Skin epidermis (tissue), 12 donors: ENCODE data around the gene ATP13A3.

Experiments used
- H3K27ac ChIP-seq, 21 experiments: fragments of 200-600 bp; sonication (generic) in 11 of 21; one replicate each; pipeline ENCODE4 v1.5.0; 2020; ENCODE audit warnings: mild to moderate bottlenecking in 3 of 21, inconsistent platforms in 2 of 21, moderate library complexity in 2 of 21
- H3K4me3 ChIP-seq, 7 experiments: fragments of 200-600 bp; sonication (generic) in 2 of 7; one replicate each; pipeline ENCODE4 v1.5.0; 2020; ENCODE audit warnings: inconsistent platforms in 2 of 7, mild to moderate bottlenecking in 2 of 7, moderate library complexity in 1 of 7

The ATP13A3 gene

DNA sequence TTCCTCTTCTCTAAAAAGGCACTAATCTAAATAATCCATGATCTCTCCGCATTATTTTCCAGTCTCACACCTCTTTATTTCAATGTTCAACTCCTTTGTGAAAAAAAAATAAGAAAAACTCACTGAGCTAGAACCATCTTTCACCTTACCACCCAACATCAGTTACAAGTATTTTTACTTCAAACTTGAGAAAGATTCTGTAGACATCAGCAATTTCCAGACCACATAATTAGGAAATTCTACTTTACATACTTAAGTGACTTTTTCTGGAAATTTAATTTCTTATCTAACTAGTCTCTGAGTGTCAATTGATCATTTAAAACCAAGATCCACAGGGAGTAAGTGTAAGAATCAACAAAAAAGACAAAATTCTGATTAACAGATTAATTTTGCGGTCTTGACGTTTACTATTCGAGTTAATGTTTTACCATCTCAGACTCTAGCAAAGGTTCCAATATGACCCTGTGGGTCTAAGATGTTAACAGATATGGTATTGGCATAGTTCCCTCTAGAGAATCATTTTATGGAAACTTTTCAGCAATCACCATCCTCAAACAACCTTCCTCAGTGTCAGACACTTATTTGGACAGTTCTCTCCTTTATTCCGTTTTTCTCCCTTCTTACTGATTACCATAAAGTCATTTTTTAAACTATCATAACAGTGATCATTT is 5.1 kb downstream of the ATP13A3 start:
- Histone ChIP-seq H3K27ac (peak overlapping the region in 1 of 21 experiments; percentile 16), H3K4me3 (no peak overlapping the region)

DNA sequence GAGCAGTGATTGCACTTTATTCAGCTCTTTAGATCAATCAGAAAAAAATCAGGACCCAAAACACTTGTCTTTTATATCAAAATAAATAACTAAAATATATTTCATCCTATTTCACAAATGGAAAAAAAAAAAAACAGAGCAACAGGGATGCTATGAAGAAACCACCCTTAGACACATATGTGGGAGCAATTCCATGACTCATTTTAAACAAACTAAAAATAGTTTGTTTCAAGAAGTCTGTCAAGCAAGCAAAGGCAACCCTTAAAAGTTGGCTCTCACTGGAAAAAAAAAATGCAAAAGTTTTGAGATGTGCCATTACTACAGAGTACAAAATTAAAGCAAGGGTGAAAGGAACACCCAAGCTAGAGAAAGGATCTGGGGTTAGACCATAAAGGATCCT is 5.7 kb downstream of the ATP13A3 start:
- no peak overlapping the region for H3K4me3 ChIP-seq
- peak overlapping the region in 1 of 21 experiments; percentile 16 for H3K27ac ChIP-seq

DNA sequence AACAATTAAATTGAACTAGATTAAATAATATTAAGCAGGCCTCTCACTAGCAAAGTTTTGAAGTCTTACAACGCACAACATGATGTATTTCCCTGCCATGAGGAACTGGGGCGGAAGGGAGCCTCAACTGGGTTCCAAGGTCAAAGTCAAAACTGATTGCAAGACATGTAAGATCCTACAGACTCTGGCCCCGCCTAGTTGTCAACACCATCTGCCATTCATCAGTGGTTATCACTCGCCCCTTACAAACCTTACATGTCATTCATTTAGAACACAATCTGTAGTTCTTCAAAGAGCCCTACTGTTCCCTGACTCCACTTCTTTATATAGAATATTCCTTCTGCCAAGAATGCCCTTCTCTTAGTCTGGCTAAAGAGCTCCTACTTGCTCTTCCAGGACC is 10.0 kb downstream of the ATP13A3 start:
- H3K4me3 ChIP-seq = no peak overlapping the region
- no peak overlapping the region for H3K27ac ChIP-seq

DNA sequence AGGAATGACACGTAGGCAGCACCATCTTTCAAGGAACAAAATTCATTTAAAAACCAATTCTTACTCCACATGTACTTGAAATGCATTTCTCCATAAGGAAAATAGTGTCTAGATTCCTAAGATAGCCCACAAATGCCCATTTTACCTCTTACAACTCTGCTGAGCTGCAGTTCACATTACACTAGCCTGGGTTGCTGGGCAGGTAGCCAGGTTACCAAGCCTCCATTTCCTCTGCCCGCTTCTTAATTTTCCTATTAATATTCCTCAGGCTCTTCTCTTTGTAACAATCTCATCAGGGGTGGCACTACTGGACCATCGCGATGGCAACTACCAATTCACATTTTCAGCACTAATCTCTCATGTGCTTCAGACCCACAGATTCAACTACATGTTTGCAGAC is 10.8 kb downstream of the ATP13A3 start:
- Histone ChIP-seq H3K27ac (no peak overlapping the region), H3K4me3 (no peak overlapping the region)

DNA sequence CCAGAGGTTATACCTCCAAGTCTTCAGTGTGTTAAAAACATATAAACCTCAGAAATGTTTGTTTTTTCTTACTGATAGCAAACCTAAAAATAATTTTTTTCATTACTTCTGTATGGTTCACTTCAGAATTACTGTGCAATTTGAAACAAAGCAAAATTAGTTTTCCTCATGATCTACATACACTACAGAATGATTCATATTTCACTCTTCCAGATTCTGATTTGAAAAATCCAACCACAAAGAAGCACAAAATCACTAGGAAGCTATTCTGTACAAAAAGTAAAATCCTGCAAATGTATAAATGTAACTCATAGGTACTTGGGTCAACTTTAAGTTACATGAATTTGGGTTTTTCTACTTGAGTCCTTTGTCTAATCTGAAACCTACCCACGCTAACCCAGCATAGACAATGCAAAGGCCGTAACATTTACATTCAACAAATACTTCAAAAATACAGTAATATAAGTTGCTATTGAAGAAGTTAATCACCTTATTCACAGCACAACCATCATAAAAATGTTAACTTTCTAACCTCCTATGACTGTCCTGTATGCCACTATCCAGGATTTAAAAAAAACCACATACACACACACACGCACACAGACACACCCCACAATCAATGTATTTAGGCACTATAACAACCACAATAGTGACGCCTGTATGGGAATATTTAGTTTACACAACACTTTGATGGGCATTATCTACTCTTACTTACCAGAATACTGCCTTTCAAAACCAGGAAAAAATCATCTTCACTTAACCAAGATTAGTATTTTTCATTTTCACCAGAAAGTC is 11.5 kb downstream of the ATP13A3 start:
- Histone ChIP-seq H3K27ac (peak overlapping the region in 1 of 21 experiments; percentile 23), H3K4me3 (no peak overlapping the region)

DNA sequence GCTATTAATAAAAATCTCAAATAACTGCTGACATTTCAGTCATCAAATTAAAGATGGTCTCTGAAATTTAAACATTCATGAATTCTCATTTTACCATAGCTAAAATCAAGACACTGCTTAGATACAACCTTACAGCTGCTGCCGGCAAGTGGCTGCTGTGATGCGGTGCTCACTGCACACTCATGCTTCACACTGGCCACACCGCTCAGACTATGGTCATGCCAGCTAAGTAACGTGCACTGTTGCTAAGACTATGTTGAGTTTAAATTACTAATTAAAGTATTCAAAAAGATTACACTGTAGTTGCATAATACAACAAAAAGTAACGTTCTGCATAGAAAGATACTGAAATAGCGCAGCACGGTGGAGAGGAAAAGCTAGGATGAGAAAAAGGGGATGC is 12.1 kb downstream of the ATP13A3 start:
- Histone ChIP-seq H3K4me3 (no peak overlapping the region), H3K27ac (peak overlapping the region in 1 of 21 experiments; percentile 23)

DNA sequence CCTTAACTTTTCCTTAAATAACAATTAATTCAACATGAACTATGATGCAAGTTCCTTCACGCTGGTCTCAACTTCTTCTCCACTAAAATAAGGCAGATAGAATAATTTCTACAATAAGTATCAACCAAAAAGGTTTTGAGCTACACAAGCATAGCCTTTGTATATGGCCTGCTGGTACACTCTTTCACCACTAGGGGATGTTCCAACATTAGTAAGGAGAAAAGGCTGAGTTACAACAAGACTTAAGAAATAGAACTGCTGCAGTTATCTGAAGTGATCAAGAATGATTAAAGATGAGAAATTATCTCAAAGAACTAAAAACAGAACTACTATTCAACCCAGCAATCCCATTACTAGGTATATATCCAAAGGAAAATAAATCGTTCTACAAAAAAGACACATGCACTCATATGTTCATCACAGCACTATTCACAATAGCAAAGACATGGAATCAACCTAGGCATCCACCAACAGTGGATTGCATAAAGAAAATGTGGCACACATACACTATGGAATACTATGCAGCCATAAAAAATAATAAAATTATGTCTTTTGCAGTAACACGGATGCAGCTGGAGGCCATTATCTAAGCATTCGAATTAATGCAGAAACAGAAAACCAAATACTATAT is 14.4 kb downstream of the ATP13A3 start:
- Histone ChIP-seq H3K27ac (no peak overlapping the region), H3K4me3 (no peak overlapping the region)

DNA sequence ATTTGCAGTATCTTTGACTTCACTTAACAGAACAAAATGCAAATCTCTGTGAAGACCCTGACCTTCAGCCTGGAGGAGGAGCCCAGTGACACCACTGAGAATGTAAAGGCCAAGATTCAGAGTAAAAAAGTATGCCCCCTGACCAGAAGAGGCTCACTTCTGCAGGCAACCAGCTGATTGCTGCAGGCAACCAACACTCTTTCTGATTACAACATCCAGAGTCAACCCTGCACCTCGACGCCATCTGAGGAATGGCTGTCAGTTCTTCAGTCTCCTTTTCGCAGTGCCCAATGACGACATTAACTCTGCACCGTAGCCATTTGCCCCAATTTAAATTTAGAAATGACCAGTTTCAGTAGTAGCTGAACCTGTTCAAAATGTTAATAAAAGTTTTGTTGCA is 14.9 kb downstream of the ATP13A3 start:
- Histone ChIP-seq H3K4me3 (no peak overlapping the region), H3K27ac (no peak overlapping the region)

DNA sequence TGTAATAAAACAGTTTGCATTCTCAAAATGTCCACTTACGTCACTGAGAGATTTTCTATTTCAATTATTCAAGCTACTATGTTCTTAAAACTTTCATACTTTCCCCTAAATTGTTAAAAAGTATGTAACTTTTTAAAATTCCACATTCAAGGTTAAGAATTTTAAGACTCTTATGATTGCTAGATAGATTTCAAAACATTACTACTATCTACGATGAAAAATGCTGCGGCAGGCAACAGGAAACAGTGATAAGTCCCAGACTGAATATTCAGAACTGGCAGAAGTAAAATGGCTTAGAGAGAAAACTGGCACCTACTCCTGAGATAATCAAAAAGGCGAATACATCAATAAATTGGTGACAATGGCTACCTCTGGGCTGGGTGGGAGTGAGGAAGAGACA is 16.2 kb downstream of the ATP13A3 start:
- no peak overlapping the region for H3K4me3 ChIP-seq
- no peak overlapping the region for H3K27ac ChIP-seq

DNA sequence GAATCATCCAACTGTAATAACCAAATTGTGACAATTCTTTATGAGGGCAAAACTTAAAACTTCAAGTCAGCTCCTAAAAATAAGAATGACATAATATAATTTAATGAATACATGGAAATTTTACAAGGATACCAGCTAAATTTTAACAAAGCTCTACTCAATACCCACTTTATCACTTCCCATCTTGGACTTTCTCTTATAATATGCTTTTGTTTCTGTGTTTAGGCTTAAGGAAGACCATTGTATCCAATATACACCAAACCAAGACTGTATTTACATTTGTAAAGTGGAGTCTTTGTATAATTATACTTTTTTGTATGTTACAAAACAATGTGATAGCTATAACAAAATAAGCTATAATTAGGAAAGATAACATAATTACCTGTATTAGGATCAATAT is 16.8 kb downstream of the ATP13A3 start:
- Histone ChIP-seq H3K27ac (no peak overlapping the region), H3K4me3 (no peak overlapping the region)

DNA sequence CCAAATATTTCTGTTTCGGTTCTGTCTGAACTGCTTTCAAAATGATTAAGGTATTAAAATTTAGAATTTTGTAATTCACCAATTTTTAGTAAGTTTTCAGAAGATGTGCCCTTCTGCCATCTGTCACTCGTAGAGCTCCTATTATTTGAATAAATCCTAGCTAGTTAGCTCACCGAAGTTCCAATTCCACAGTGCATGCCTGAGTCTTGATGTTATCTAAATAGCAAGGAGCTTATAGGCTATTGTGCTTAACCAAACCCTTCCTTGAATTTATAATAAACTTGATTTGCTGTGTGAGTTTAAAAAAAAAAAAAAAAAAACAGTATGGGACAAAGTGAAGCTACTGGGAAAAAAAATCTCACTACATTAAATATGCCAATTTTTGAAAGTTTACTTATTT is 18.7 kb downstream of the ATP13A3 start:
- Histone ChIP-seq H3K4me3 (no peak overlapping the region), H3K27ac (no peak overlapping the region)

DNA sequence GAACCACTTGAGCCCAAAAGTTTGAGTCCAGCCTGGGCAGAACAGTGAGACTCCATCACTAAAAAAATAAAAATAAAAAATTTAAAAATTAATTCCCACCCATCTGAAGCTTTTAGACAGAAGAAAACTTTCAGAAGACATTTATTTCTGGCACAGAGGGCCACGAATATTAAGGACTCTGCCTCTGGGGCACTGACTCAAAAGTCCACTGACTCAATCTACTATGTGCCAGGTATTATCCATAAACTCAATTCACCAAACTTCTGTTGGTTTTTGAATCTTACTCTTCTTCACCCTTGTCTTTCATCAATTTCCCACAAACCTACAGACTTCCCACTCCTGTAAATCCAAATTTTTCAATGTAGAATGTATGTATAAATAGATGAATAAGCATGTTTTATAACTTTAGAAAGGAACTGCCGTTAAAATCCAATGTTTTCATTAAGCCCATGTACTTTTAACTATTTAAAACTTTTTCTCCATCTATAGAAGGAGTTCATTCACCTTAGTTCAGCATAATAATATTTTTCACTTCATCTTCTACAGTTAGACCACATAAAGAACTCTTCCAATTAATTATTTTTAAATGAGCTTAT is 19.9 kb downstream of the ATP13A3 start:
- H3K4me3 ChIP-seq = no peak overlapping the region
- H3K27ac ChIP-seq = no peak overlapping the region

DNA sequence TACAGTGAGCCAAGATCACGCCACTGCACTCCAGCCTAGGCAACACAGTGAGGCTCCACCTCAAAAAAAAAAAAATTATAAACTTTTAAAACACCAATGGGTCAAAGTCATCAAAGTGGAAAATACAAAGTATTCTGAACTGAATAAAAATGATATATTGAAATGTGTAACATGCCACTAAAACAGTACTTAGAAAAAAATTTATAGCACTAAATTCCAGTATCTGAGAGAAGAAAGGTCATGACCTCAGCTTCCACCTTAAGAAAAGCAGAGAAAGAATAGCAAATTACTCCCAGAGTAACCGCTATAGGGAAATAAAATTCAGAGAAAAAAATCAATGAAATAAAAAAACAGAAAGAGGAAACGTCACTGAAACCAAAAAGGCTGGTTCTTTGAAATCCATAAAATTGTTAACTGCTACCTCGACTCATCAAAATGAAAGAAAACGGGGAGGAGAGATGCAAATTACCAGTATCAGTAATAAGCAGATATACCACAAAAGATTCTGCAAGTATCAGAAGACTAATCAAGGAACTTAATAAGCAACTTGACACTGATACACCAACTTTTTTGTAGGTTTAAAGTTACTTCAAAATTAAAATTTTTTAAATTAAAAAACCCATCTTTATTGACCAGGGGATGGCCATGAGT is 20.8 kb downstream of the ATP13A3 start:
- Histone ChIP-seq H3K4me3 (no peak overlapping the region), H3K27ac (no peak overlapping the region)

DNA sequence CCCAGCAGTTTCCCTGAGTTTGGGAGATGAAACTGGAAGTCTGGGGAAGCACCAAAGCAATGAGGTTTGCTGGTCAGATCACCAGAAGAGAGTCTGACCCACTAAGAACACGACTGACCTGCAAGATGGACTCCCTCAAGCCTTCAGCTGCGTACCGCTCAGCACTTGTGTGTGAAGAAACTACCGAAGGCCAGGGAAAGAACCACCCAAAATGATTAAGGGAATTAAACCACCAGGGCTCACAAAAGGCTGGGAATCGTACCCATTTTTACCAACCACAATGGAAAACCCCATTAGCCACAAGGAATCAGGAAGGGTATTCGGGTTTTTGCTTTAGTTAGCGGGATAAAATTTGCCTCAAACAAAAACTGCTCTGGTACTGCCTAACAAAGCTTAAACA is 21.6 kb downstream of the ATP13A3 start:
- no peak overlapping the region for H3K4me3 ChIP-seq
- H3K27ac ChIP-seq = no peak overlapping the region

DNA sequence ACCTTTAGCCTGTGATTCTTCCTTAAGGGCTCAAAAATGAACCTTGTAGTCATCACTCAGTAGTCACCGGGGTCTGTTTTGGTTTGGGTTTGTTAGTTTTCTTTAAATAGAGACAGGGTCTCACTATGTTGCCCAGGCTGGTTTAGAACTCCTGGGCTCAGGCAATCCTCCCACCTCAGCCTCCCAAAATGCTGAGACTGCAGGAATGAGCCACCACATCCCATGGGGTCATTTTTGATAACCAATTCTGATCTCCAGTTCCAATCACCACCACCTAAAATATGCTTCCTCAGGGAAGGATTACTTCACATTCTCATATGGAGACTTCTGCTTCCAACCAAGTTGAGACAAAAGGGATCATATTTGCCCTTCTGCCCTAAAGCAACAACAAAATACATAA is 22.1 kb downstream of the ATP13A3 start:
- H3K4me3 ChIP-seq = no peak overlapping the region
- H3K27ac ChIP-seq = no peak overlapping the region

DNA sequence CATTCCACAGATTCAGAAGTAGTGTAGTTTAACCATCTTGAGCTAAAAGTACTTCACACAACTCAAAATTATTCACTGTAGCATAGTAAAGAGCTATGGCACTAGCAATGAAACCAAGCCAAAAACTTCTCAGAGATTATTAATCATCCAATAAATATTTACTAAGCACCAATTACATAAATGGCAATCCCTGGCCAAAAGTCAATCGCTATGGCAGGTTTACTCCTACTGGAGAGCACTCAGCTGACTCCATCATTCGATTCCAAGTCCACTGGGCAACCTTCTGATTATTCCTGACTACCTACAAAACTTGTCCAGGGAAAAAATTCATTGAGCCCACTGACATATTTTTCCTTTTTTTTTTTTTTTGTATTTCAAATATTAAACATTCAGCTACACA is 23.9 kb downstream of the ATP13A3 start:
- Histone ChIP-seq H3K4me3 (no peak overlapping the region), H3K27ac (no peak overlapping the region)

DNA sequence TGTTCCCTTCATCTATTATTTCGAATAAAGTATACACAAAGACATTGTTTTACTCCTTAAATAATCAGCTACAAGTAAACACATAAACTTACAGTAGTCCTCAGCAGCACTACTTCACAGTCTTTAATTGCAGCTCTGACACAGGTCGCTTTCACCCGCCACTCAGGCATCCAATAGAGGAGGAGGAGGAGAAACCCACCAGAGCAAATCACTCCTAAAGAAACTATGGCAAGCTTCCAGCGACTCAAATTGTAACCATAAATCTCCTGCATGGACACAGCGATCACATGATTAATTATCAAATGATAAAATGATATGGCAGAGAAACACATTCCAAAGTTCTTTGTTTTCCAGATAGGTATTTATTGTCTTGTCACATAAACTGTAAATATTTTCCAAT is 26.2 kb downstream of the ATP13A3 start:
- Histone ChIP-seq H3K27ac (no peak overlapping the region), H3K4me3 (no peak overlapping the region)

DNA sequence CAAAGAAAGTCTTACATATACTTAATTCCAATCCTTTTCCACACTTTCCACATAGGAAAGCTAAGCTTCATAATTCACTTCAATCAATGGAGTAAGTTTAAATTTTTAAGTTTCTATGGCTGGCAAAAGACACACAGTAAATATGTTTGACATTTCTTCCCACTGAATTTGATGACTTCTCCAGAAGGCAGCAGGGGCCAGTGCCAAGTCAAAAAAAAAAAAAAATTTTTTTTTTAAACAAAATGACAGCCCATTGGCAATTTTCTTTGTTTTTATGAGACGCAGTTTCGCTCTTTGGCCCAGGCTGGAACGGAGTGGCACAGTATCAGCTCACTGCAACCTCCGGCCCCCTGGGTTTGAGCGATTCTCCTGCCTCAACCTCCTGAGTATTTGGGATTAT is 28.7 kb downstream of the ATP13A3 start:
- Histone ChIP-seq H3K4me3 (no peak overlapping the region), H3K27ac (no peak overlapping the region)

DNA sequence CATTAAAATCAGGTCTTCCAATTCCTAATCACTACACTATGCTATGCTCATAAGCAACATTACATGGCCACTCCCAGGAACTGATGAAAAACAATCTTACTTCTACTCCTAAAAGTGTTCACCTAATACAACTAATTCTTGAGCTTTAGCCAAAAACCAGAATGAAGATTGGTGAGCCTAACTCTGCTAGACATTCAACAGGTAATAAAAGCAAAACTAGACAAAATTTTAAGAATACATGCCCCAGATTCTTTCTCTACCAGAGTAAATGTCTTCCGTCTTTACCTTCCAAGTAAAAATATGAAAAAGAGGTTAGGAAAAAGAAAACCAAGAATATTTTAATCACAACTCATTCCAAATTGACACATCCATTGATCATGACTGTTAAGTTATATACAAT is 31.3 kb downstream of the ATP13A3 start:
- H3K4me3 ChIP-seq = no peak overlapping the region
- no peak overlapping the region for H3K27ac ChIP-seq

DNA sequence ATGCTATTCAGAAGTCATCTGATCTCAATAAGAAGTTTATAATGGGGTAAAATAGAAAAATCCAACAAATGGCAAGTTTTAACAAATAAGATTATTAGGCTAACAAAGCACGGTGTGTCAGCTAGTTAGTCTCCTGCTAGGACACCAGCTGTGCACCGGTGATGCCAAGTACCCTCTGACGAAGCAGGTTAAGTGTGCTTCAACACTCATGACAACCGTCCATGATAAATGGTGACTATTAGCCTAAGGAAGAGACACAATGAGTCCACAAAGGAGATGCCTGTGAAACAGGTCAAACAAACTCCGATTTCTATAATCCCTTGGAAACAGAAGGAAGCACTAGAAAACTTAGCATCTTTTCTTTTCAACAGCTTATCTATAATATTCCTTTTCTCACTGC is 36.5 kb downstream of the ATP13A3 start:
- Histone ChIP-seq H3K27ac (no peak overlapping the region), H3K4me3 (no peak overlapping the region)
